ENCODE data around the gene NSG1. TPM values are rescaled to one million over a fixed set of nuclear protein-coding genes. Genes with fewer than 3 reads are reported as not detected.

Gene NSG1
- total and polyA plus RNA-seq, 4 donors, result 0.39 to 22.4 (median 1.6) TPM

DNA sequence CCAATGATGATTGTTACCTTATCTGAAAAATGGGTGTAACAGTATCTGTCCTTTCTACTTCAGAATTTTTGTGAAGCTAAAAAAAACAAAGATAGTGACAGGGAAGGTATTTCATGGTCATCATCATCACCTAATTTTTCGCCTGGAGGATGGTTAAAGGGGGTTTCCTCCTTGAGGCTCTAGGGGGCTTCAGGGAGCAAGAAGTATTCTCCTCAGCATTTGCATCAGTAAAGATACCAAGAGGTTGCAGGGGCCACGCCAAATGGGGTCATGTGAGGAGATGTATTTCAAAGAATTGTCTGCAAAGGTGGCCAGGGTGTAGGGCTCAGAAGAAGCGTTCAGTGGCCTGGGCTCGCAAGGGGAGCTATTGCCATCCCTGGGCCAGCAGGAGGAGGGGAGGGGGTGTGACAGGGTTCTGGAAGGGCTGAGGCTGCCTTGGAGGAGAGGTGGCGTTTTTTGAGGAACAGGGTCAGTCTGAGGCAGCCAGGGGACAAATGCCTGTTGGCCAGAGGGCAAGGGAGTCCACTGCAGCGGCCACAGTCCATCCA lies 7.3 kb upstream of the NSG1 start:
- peaks cover 2 to 20% (median 4%) of the 10 kb centered on the region in 3 donors for H3K27me3 ChIP-seq (ENCODE audit: control insufficient read depth in 3 of 3, insufficient read depth in 3 of 3, low read length in 2 of 3)
- 54 to 58% methylated on average over 6 of the region's 6 CpGs for WGBS, 2 donors
- ATAC-seq (ENCODE audit: insufficient read depth, low FRiP score) (no peak), DNase-seq (no peak)
- H3K9ac ChIP-seq (ENCODE audit: insufficient read depth in 1 of 2, low read length in 2 of 2), result no peak overlapping the region
- peaks cover 0 to 7% (median 1%) of the 10 kb centered on the region in 4 donors for H3K9me3 ChIP-seq (ENCODE audit: control insufficient read depth in 4 of 4, insufficient read depth in 3 of 4, low read length in 3 of 4)
- no peak overlapping the region for H3K27ac ChIP-seq (ENCODE audit: low read depth in 1 of 2, low read length in 1 of 2)
- no peaks in the 10 kb centered on the region for H3K4me1 ChIP-seq (ENCODE audit: control insufficient read depth in 5 of 5, insufficient read depth in 5 of 5, low read length in 5 of 5)
- H3K4me3 ChIP-seq, result no peak overlapping the region
- TF ChIP-seq, protein P1, sequence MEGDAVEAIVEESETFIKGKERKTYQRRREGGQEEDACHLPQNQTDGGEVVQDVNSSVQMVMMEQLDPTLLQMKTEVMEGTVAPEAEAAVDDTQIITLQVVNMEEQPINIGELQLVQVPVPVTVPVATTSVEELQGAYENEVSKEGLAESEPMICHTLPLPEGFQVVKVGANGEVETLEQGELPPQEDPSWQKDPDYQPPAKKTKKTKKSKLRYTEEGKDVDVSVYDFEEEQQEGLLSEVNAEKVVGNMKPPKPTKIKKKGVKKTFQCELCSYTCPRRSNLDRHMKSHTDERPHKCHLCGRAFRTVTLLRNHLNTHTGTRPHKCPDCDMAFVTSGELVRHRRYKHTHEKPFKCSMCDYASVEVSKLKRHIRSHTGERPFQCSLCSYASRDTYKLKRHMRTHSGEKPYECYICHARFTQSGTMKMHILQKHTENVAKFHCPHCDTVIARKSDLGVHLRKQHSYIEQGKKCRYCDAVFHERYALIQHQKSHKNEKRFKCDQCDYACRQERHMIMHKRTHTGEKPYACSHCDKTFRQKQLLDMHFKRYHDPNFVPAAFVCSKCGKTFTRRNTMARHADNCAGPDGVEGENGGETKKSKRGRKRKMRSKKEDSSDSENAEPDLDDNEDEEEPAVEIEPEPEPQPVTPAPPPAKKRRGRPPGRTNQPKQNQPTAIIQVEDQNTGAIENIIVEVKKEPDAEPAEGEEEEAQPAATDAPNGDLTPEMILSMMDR (IDR thresholded peaks at IDR 0.05; ENCODE audit: control extremely low read depth, extremely low read depth), result no peak
- no peaks in the 10 kb centered on the region for H3K36me3 ChIP-seq (ENCODE audit: control insufficient read depth in 4 of 4, insufficient read depth in 4 of 4, low read length in 4 of 4)

DNA sequence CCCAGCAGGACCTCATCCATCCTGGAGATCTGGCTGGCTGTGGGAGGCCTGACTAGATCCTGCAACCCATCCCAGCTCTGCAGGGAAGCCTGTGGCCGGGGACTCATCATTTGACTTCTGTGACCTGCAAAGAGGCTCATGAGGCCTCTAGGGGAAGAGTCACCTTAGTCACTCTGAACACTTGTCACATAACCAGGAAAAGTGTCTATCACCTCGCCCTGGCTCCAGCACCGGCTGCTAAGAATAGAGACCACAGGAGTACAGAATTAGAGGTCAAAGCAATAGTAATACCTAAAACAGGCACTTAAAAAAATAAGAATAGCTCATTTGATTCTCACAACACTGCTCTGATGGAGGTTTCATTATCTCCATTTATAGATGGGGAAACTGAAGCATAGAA lies 3.8 kb upstream of the NSG1 start:
- H3K4me1 ChIP-seq (ENCODE audit: control insufficient read depth in 5 of 5, insufficient read depth in 5 of 5, low read length in 5 of 5), result peaks cover 0 to 20% (median 0%) of the 10 kb centered on the region in 5 donors
- no peak overlapping the region for H3K9ac ChIP-seq (ENCODE audit: insufficient read depth in 1 of 2, low read length in 2 of 2)
- 72 to 80% methylated on average over 3 of the region's 3 CpGs for WGBS, 2 donors
- H3K9me3 ChIP-seq (ENCODE audit: control insufficient read depth in 4 of 4, insufficient read depth in 3 of 4, low read length in 3 of 4), result peaks cover 0 to 1% (median 0%) of the 10 kb centered on the region in 4 donors
- DNase-seq (no peak), ATAC-seq (ENCODE audit: insufficient read depth, low FRiP score) (no peak)
- TF ChIP-seq, protein P1 (IDR thresholded peaks at IDR 0.05; ENCODE audit: control extremely low read depth, extremely low read depth), result no peak
- no peaks in the 10 kb centered on the region for H3K36me3 ChIP-seq (ENCODE audit: control insufficient read depth in 4 of 4, insufficient read depth in 4 of 4, low read length in 4 of 4)
- peaks cover 13 to 28% (median 23%) of the 10 kb centered on the region in 3 donors for H3K27me3 ChIP-seq (ENCODE audit: control insufficient read depth in 3 of 3, insufficient read depth in 3 of 3, low read length in 2 of 3)
- no peak overlapping the region for H3K4me3 ChIP-seq
- H3K27ac ChIP-seq (ENCODE audit: low read depth in 1 of 2, low read length in 1 of 2), result no peak overlapping the region

DNA sequence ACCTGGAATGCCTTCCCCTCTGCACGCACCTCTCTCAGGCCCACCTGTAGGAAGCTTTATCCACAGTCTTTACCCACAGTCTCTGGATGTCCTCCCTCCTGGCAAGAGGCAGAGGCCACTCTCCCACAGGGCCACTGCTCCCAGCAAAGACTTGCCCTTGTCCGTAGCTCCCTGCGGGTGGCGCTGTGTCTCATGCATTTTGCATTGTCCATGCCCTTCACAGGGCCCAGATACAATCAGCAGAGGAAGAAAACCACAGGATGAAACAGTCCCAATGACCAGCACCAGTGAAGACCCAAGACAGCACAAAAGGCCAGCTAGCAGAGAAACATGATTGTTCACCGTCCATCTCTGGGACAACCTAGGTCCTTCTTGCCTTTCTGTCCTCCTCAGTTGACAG lies 2.1 kb upstream of the NSG1 start:
- 40 to 48% methylated on average over 5 of the region's 5 CpGs for WGBS, 2 donors
- H3K4me3 ChIP-seq, result no peak overlapping the region
- H3K27me3 ChIP-seq (ENCODE audit: control insufficient read depth in 3 of 3, insufficient read depth in 3 of 3, low read length in 2 of 3), result peaks cover 13 to 42% (median 23%) of the 10 kb centered on the region in 3 donors
- TF ChIP-seq, protein P1 (IDR thresholded peaks at IDR 0.05; ENCODE audit: control extremely low read depth, extremely low read depth), result no peak
- H3K27ac ChIP-seq (ENCODE audit: low read depth in 1 of 2, low read length in 1 of 2), result no peak overlapping the region
- peaks cover 0 to 21% (median 0%) of the 10 kb centered on the region in 5 donors for H3K4me1 ChIP-seq (ENCODE audit: control insufficient read depth in 5 of 5, insufficient read depth in 5 of 5, low read length in 5 of 5)
- peaks cover 0 to 1% (median 0%) of the 10 kb centered on the region in 4 donors for H3K9me3 ChIP-seq (ENCODE audit: control insufficient read depth in 4 of 4, insufficient read depth in 3 of 4, low read length in 3 of 4)
- H3K9ac ChIP-seq (ENCODE audit: insufficient read depth in 1 of 2, low read length in 2 of 2), result no peak overlapping the region
- peak in 1 of 3 donors; percentile 6 for DNase-seq
- H3K36me3 ChIP-seq (ENCODE audit: control insufficient read depth in 4 of 4, insufficient read depth in 4 of 4, low read length in 4 of 4), result no peaks in the 10 kb centered on the region
- no peak for ATAC-seq (ENCODE audit: insufficient read depth, low FRiP score)

All from lung (tissue), 12 donors.